ENCODE data around the gene SELENOS.

DNA sequence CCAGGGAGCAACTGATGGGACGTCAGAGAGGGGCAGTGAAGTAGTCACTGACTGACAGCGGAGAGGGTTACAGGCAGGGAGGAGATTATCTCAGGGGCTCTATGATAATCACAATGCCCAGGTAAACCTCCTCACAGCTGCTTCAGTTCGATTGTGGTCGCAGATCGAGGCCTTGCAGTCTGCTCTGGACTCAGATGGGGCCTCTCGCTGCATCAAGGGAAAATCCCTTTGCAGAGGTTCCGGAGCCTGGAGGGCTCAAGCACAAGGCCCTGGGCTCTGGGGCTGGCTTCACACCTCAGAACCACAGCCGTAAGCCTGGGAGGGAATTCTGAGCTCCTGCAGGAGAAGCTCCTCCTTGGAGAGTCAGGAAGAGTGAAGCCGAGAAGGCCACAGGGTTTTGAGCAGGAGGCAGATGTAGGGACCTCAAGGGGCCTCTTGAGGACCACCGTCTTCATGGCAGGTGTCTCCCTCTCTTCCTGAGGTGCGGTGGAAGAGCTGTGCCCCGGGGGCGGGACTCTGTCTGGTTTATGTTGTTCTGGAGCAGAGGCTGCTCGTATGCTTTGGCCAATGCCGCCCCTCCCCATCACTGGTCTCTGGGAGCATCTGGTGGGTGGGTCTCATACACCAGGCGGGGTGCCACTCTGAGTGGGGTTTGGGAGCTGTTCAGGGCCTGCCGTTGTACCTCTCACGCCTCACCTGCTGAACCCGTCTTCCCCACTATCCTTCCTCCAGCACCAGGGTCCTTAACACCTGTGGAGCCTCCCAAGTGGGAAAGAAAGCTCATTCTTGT lies 37.2 kb upstream of the SELENOS start:
- TF ChIP-seq ZNF70 (CRISPR knock-in tag; IDR thresholded peaks at IDR 0.05) (no peak), SNAI2 (CRISPR knock-in tag; IDR thresholded peaks at IDR 0.05) (no peak), CSDC2 (CRISPR knock-in tag; IDR thresholded peaks at IDR 0.05) (no peak), RARB (CRISPR knock-in tag; IDR thresholded peaks at IDR 0.05) (no peak), ZNF565 (CRISPR knock-in tag; conservative IDR thresholded peaks at IDR 0.05; ENCODE audit: low read depth) (no peak)
- TF ChIP-seq, protein P1, sequence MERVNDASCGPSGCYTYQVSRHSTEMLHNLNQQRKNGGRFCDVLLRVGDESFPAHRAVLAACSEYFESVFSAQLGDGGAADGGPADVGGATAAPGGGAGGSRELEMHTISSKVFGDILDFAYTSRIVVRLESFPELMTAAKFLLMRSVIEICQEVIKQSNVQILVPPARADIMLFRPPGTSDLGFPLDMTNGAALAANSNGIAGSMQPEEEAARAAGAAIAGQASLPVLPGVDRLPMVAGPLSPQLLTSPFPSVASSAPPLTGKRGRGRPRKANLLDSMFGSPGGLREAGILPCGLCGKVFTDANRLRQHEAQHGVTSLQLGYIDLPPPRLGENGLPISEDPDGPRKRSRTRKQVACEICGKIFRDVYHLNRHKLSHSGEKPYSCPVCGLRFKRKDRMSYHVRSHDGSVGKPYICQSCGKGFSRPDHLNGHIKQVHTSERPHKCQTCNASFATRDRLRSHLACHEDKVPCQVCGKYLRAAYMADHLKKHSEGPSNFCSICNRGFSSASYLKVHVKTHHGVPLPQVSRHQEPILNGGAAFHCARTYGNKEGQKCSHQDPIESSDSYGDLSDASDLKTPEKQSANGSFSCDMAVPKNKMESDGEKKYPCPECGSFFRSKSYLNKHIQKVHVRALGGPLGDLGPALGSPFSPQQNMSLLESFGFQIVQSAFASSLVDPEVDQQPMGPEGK (CRISPR knock-in tag; IDR thresholded peaks at IDR 0.05; ENCODE audit: borderline replicate concordance): no peak
